Stomach (tissue), 4 donors: Measurements from ENCODE around the gene FLYWCH1.

Experiments used
- CTCF ChIP-seq, 7 experiments: fragments of 450-650 bp in 4 of 7; fragments of 200-600 bp in 3 of 7; sonication (generic) in 3 of 7; IDR thresholded peaks; one replicate each; pipeline ENCODE4 v1.5.1; 2016 to 2019; ENCODE audit warnings: antibody characterized with exemption in 7 of 7, control low read depth in 2 of 7, mild to moderate bottlenecking in 1 of 7
- POLR2AphosphoS5 ChIP-seq, 3 donors: sonication (generic); formaldehyde crosslinking; IDR thresholded peaks; one replicate each; pipeline ENCODE4 v1.6.1; 2016; ENCODE audit warnings: antibody characterized with exemption in 3 of 3

DNA sequence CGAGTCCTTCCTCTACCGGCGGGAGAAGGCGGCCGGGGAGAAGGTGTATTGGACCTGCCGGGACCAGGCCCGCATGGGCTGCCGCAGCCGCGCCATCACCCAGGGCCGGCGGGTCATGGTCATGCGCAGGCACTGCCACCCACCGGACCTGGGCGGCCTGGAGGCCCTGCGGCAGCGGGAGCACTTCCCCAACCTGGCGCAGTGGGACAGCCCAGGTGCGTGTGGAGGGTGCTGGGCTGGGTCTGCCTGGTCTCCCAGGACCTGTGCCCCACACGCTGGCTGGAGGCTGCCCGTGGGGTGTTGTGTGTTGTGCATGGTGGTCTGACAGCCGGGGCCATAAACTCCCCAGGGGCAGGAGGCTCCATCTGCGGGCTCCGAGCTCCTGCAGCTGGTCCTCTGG, 25.4 kb downstream of the FLYWCH1 start:
- TF ChIP-seq CTCF (IDR thresholded peaks at IDR 0.05) (no peak), POLR2AphosphoS5 (IDR thresholded peaks at IDR 0.05) (no peak)
